Measurements from ENCODE around the gene CBL. TPM values are rescaled to one million over a fixed set of nuclear protein-coding genes. Genes with fewer than 3 reads are reported as not detected.

The CBL gene
- total and polyA plus RNA-seq, 8 donors, result 2.0 to 9.8 (median 3.8) TPM

- Histone ChIP-seq H3K27me3 (no peaks in the 10 kb centered on the region), H3K27ac (no peak within 1 kb of the TSS), H3K36me3 (no peaks in the 10 kb centered on the region), H3K4me1 (peaks cover 0 to 1% (median under 1%) of the 10 kb centered on the region in 3 donors), H3K4me3 (no peak within 1 kb of the TSS), H3K9me3 (no peaks in the 10 kb centered on the region)
- ATAC-seq (no peak), FAIRE-seq (no peak), DNase-seq (no peak)
- intact Hi-C loops (cut with DNase I), result no loop called here
- TF ChIP-seq CTCF (IDR thresholded peaks at IDR 0.05), result no peak
- 48 to 60% methylated on average over 6 of the region's 6 CpGs for WGBS, 2 donors
Measured at GRCh38 chr11:119346605-119347004, 140.5 kb downstream of the CBL start, which contains the start of gene MFRP. Gene MFRP (minus strand): TSS chr11:119346705. CDS start chr11:119346513, 192 bp downstream.

- intact Hi-C loops (cut with DNase I), result no loop called here
- peak in 2 of 4 donors; percentile 21 to 31 for ATAC-seq
- no peaks in the 10 kb centered on the region for H3K27me3 ChIP-seq
- H3K4me1 ChIP-seq, result no peaks in the 10 kb centered on the region
- no peaks in the 10 kb centered on the region for H3K36me3 ChIP-seq
- no peak for TF ChIP-seq CTCF (IDR thresholded peaks at IDR 0.05)
- WGBS, 2 donors, result 70 to 86% methylated on average over 2 of the region's 2 CpGs
- H3K9me3 ChIP-seq, result no peaks in the 10 kb centered on the region
- no peak for FAIRE-seq
- H3K27ac ChIP-seq, result no peak overlapping the region
- H3K4me3 ChIP-seq, result no peak overlapping the region
- DNase-seq, result no peak
Measured at GRCh38 chr11:119347242-119347641, 141.1 kb downstream of the CBL start.

GRCh38 chr11:119347940-119348605 is 141.9 kb downstream of the CBL start:
- FAIRE-seq (no peak), DNase-seq (no peak), ATAC-seq (no peak)
- H3K4me1 ChIP-seq, result peaks cover 0 to 3% (median 1%) of the 10 kb centered on the region in 3 donors
- H3K27me3 ChIP-seq, result no peaks in the 10 kb centered on the region
- TF ChIP-seq CTCF (IDR thresholded peaks at IDR 0.05), result no peak
- intact Hi-C loops (cut with DNase I), result no loop called here
- no peak overlapping the region for H3K4me3 ChIP-seq
- 82 to 84% methylated on average over 16 of the region's 16 CpGs for WGBS, 2 donors
- H3K27ac ChIP-seq, result no peak overlapping the region
- no peaks in the 10 kb centered on the region for H3K9me3 ChIP-seq
- no peaks in the 10 kb centered on the region for H3K36me3 ChIP-seq

GRCh38 chr11:119350302-119350701 is 144.2 kb downstream of the CBL start:
- no peaks in the 10 kb centered on the region for H3K9me3 ChIP-seq
- peaks cover 0 to 11% (median 5%) of the 10 kb centered on the region in 3 donors for H3K4me1 ChIP-seq
- no peak overlapping the region for H3K4me3 ChIP-seq
- no peaks in the 10 kb centered on the region for H3K27me3 ChIP-seq
- H3K27ac ChIP-seq, result no peak overlapping the region
- ATAC-seq (no peak), FAIRE-seq (no peak), DNase-seq (no peak)
- no peaks in the 10 kb centered on the region for H3K36me3 ChIP-seq
- intact Hi-C loops (cut with DNase I), result no loop called here
- no peak for TF ChIP-seq CTCF (IDR thresholded peaks at IDR 0.05)
- 83 to 85% methylated on average over 6 of the region's 6 CpGs for WGBS, 2 donors

- 44 to 79% methylated on average over 1 to 2 of the region's 2 CpGs for WGBS, 2 donors
- ATAC-seq (no peak), DNase-seq (no peak), FAIRE-seq (no peak)
- Histone ChIP-seq H3K27ac (no peak overlapping the region), H3K4me1 (peaks cover 0 to 11% (median 5%) of the 10 kb centered on the region in 3 donors), H3K9me3 (no peaks in the 10 kb centered on the region), H3K4me3 (no peak overlapping the region), H3K27me3 (no peaks in the 10 kb centered on the region), H3K36me3 (peaks cover 0 to 6% (median 1%) of the 10 kb centered on the region in 3 donors)
- TF ChIP-seq CTCF (IDR thresholded peaks at IDR 0.05), result no peak
- intact Hi-C loops (cut with DNase I), result no loop called here
Measured at GRCh38 chr11:119351232-119351631, 145.1 kb downstream of the CBL start.

Data from pancreas (tissue), 10 donors.